Right atrium auricular region (tissue), 2 donors: ENCODE measurements around the gene IL4. TPM values are rescaled to one million over a fixed set of nuclear protein-coding genes. Genes with fewer than 3 reads are reported as not detected.

Source experiments
- DNase-seq: peaks from one replicate; pipeline ENCODE4 v3.0.0-alpha.2; 2019; ENCODE audit warnings: low spot score
- H3K27ac ChIP-seq, 2 donors: fragments of 200-600 bp; sonication (generic); 1 replicate in 1 of 2; 2 replicates in 1 of 2; pipeline ENCODE4 v1.5.1; 2016 to 2019
- H3K27me3 ChIP-seq, 2 donors: fragments of 200-600 bp; sonication (generic); one replicate each; pipeline versions ENCODE4 v1.5.1 to v1.6.0; 2017 to 2019
- H3K36me3 ChIP-seq: fragments of 200-600 bp; sonication (generic); one replicate; pipeline ENCODE4 v1.5.1; 2016
- H3K4me1 ChIP-seq, 2 donors: fragments of 200-600 bp; sonication (generic); one replicate each; pipeline versions ENCODE4 v1.5.1 to v1.6.0; 2017 to 2019
- H3K4me3 ChIP-seq, 2 donors: fragments of 200-600 bp; sonication (generic); 1 replicate in 1 of 2; 2 replicates in 1 of 2; pipeline ENCODE4 v1.5.1; 2017 to 2019; ENCODE audit warnings: mild to moderate bottlenecking in 1 of 2, moderate library complexity in 1 of 2
- H3K9me3 ChIP-seq, 2 donors: fragments of 200-600 bp; sonication (generic); one replicate each; pipeline ENCODE4 v1.5.1; 2019
- CTCF ChIP-seq, 2 donors: fragments of 200-600 bp; sonication (generic); IDR thresholded peaks; one replicate each; pipeline ENCODE4 v1.5.1; 2019; ENCODE audit warnings: antibody characterized with exemption in 2 of 2
- total RNA-seq, 2 donors: library from RNA; depleted of rRNA; stranded (reverse); fragments of >200 nt; gene quantifications; one replicate each; pipeline ENCODE4 v1.1.0, GENCODE V29; 2016

The IL4 gene
- total RNA-seq, 2 donors from 2014 or later: not detected

- no peaks in the 10 kb centered on the region for H3K4me1 ChIP-seq
- H3K4me3 ChIP-seq: no peak overlapping the region
- H3K9me3 ChIP-seq: no peaks in the 10 kb centered on the region
- H3K36me3 ChIP-seq: no peaks in the 10 kb centered on the region
- TF ChIP-seq CTCF (IDR thresholded peaks at IDR 0.05): no peak
- no peak overlapping the region for H3K27ac ChIP-seq
- DNase-seq: no peak
- no peaks in the 10 kb centered on the region for H3K27me3 ChIP-seq
Observed at GRCh38 chr5:132667761-132668705, 5.8 kb upstream of the IL4 start.

- Histone ChIP-seq H3K36me3 (no peaks in the 10 kb centered on the region), H3K27ac (no peak overlapping the region), H3K4me1 (no peaks in the 10 kb centered on the region), H3K9me3 (no peaks in the 10 kb centered on the region), H3K4me3 (no peak overlapping the region), H3K27me3 (no peaks in the 10 kb centered on the region)
- no peak for DNase-seq
- no peak for TF ChIP-seq CTCF (IDR thresholded peaks at IDR 0.05)
Observed at GRCh38 chr5:132668706-132669454, 4.9 kb upstream of the IL4 start.

GRCh38 chr5:132669455-132669820 is 4.4 kb upstream of the IL4 start:
- no peak for TF ChIP-seq CTCF (IDR thresholded peaks at IDR 0.05)
- Histone ChIP-seq H3K27me3 (no peaks in the 10 kb centered on the region), H3K4me3 (no peak overlapping the region), H3K4me1 (no peaks in the 10 kb centered on the region), H3K27ac (no peak overlapping the region), H3K36me3 (no peaks in the 10 kb centered on the region), H3K9me3 (no peaks in the 10 kb centered on the region)
- DNase-seq: no peak

- H3K9me3 ChIP-seq: no peaks in the 10 kb centered on the region
- H3K27ac ChIP-seq: no peak overlapping the region
- no peak for DNase-seq
- H3K36me3 ChIP-seq: no peaks in the 10 kb centered on the region
- peaks cover 0 to 3% of the 10 kb centered on the region in 2 donors for H3K4me1 ChIP-seq
- TF ChIP-seq CTCF (IDR thresholded peaks at IDR 0.05): no peak
- no peak overlapping the region for H3K4me3 ChIP-seq
- H3K27me3 ChIP-seq: no peaks in the 10 kb centered on the region
Observed at GRCh38 chr5:132669966-132670882, 3.6 kb upstream of the IL4 start.

- Histone ChIP-seq H3K4me1 (peaks cover 0 to 3% of the 10 kb centered on the region in 2 donors), H3K36me3 (no peaks in the 10 kb centered on the region), H3K9me3 (no peaks in the 10 kb centered on the region), H3K4me3 (no peak overlapping the region), H3K27ac (no peak overlapping the region), H3K27me3 (no peaks in the 10 kb centered on the region)
- no peak for TF ChIP-seq CTCF (IDR thresholded peaks at IDR 0.05)
- no peak for DNase-seq
Observed at GRCh38 chr5:132671000-132671399, 2.8 kb upstream of the IL4 start.
